C4-2B (cell line): ENCODE measurements around the gene AAMDC.

Source experiments
- CTCF ChIP-seq: fragments of 450-650 bp; conservative IDR thresholded peaks from 2 replicates; pipeline ENCODE4 v1.5.1; 2017; ENCODE audit warnings: mild to moderate bottlenecking
- ZFX ChIP-seq: fragments of 450-650 bp; IDR thresholded peaks from 2 replicates; pipeline ENCODE4 v1.6.1; 2017

- no peak for TF ChIP-seq CTCF
- no peak for TF ChIP-seq ZFX
These were observed 14.5 kb upstream of the AAMDC start for GRCh38 chr11:77806415-77806814.
